GM23338 (cell line): Measurements from ENCODE around the gene COX7A1. TPM values are rescaled to one million over a fixed set of nuclear protein-coding genes. Genes with fewer than 3 reads are reported as not detected.

Experiments
- ATAC-seq: fragments of 200-7000 bp; cut with Tn5 transposase; 3 replicates; pipeline ENCODE4 v1.9.1; 2020
- DNase-seq: peaks from one replicate; pipeline ENCODE4 v3.0.0-alpha.2; 2015; ENCODE audit warnings: low spot score
- H2AFZ ChIP-seq: fragments of 200-600 bp; sonication (generic); 2 replicates; pipeline ENCODE4 v1.8.0; 2016; ENCODE audit warnings: antibody characterized with exemption, mild to moderate bottlenecking, moderate library complexity
- H3F3A ChIP-seq: fragments of 200-600 bp; sonication (generic); replicated peaks from 2 replicates; pipeline ENCODE4 v1.8.0; 2017; ENCODE audit warnings: antibody characterized with exemption, mixed run types, low read depth
- H3K27ac ChIP-seq: fragments of 200-600 bp; sonication (generic); 2 replicates; pipeline ENCODE4 v1.6.1; 2016; ENCODE audit warnings: low read depth
- H3K27me3 ChIP-seq: fragments of 200-600 bp; sonication (generic); 2 replicates; pipeline ENCODE4 v1.8.0; 2016; ENCODE audit warnings: mild to moderate bottlenecking, mixed run types, moderate library complexity; ENCODE audit not compliant: insufficient read depth
- H3K36me3 ChIP-seq: fragments of 200-600 bp; sonication (generic); 2 replicates; pipeline ENCODE4 v1.8.0; 2016; ENCODE audit warnings: mild to moderate bottlenecking; ENCODE audit not compliant: insufficient read depth
- H3K4me1 ChIP-seq: fragments of 200-600 bp; sonication (generic); 2 replicates; pipeline ENCODE4 v1.8.0; 2016; ENCODE audit warnings: mild to moderate bottlenecking, moderate library complexity; ENCODE audit not compliant: insufficient read depth
- H3K4me2 ChIP-seq: fragments of 200-600 bp; sonication (generic); 2 replicates; pipeline ENCODE4 v1.7.1; 2017; ENCODE audit warnings: mixed run types
- H3K4me3 ChIP-seq: fragments of 200-600 bp; sonication (generic); 2 replicates; pipeline ENCODE4 v1.6.1; 2016; ENCODE audit warnings: mixed run types
- H3K79me2 ChIP-seq: fragments of 200-600 bp; sonication (generic); replicated peaks from 2 replicates; pipeline ENCODE4 v1.8.0; 2017; ENCODE audit warnings: mild to moderate bottlenecking; ENCODE audit not compliant: insufficient read depth
- H3K9me2 ChIP-seq: fragments of 200-600 bp; sonication (generic); 2 replicates; pipeline ENCODE4 v1.8.0; 2017; ENCODE audit not compliant: insufficient read depth
- H4K20me1 ChIP-seq: fragments of 200-600 bp; sonication (generic); replicated peaks from 2 replicates; pipeline ENCODE4 v1.8.0; 2017; ENCODE audit warnings: mild to moderate bottlenecking; ENCODE audit not compliant: insufficient read depth
- H3K27ac Mint-ChIP-seq: 2 replicates; pipeline ENCODE4 v1.8.0; 2020; ENCODE audit warnings: inconsistent platforms, mild to moderate bottlenecking, moderate library complexity, mixed read lengths
- H3K27me3 Mint-ChIP-seq: 3 replicates; pipeline ENCODE4 v1.8.0; 2022; ENCODE audit warnings: low read depth, mild to moderate bottlenecking, moderate library complexity, mixed read lengths, inconsistent platforms; ENCODE audit not compliant: insufficient read depth, poor library complexity
- H3K36me3 Mint-ChIP-seq: 3 replicates; pipeline ENCODE4 v1.8.0; 2021; ENCODE audit warnings: low read depth, mild to moderate bottlenecking, inconsistent platforms, moderate library complexity, mixed read lengths
- H3K4me1 Mint-ChIP-seq: 3 replicates; pipeline ENCODE4 v1.8.0; 2020; ENCODE audit warnings: mild to moderate bottlenecking, inconsistent platforms, mixed read lengths
- H3K4me3 Mint-ChIP-seq: 3 replicates; pipeline ENCODE4 v1.8.0; 2021; ENCODE audit warnings: moderate library complexity, mild to moderate bottlenecking, inconsistent platforms, mixed read lengths
- H3K9me3 Mint-ChIP-seq: 3 replicates; pipeline ENCODE4 v1.8.0; 2020; ENCODE audit warnings: moderate library complexity, mild to moderate bottlenecking, inconsistent platforms, mixed read lengths
- ETS1 ChIP-seq: IDR thresholded peaks from 2 replicates; pipeline ENCODE4 v1.6.1; 2016; ENCODE audit warnings: antibody characterized with exemption
- EZH2phosphoT487 ChIP-seq: fragments of 200-600 bp; sonication (generic); IDR thresholded peaks from one replicate; pipeline ENCODE4 v1.8.1; 2018; ENCODE audit warnings: antibody characterized with exemption; ENCODE audit not compliant: unreplicated experiment
- JUNB ChIP-seq: IDR thresholded peaks from one replicate; pipeline ENCODE4 v1.6.1; 2016; ENCODE audit warnings: antibody characterized with exemption; ENCODE audit not compliant: unreplicated experiment
- NANOG ChIP-seq: IDR thresholded peaks from 2 replicates; pipeline ENCODE4 v1.6.1; 2016; ENCODE audit warnings: antibody characterized with exemption, borderline replicate concordance
- REST ChIP-seq: IDR thresholded peaks from one replicate; pipeline ENCODE4 v1.6.1; 2018; ENCODE audit warnings: antibody characterized with exemption; ENCODE audit not compliant: unreplicated experiment
- ZNF114 ChIP-seq: fragments of 250-450 bp; sonication (Bioruptor Pico); IDR thresholded peaks from 2 replicates; pipeline ENCODE4 v1.5.0; 2020; ENCODE audit warnings: mild to moderate bottlenecking, moderate library complexity
- ZNF462 ChIP-seq: fragments of 250-450 bp; sonication (Bioruptor Pico); IDR thresholded peaks from 2 replicates; pipeline ENCODE4 v1.5.0; 2020; ENCODE audit warnings: mild to moderate bottlenecking, moderate library complexity
- polyA plus RNA-seq: library from polyadenylated mRNA; unstranded; fragments of >200 nt; fragmentation: Nextera tagmentation; extraction: Ambion mirVana; gene quantifications from 2 replicates; pipeline ENCODE4 v1.2.1, GENCODE V29; 2016
- total RNA-seq: library from RNA; depleted of rRNA; stranded (reverse); fragments of >200 nt; shearing (Covaris generic); gene quantifications from 2 replicates; pipeline ENCODE4 v1.2.3, GENCODE V29; 2014

Gene COX7A1
- total and polyA plus RNA-seq, 2 experiments from 2014 or later: 0.52 to 5.5 TPM

GRCh38 chr19:36120092-36120983 is 31.9 kb downstream of the COX7A1 start:
- H3K4me2 ChIP-seq: no peak overlapping the region
- no peaks in the 10 kb centered on the region for H3K9me2 ChIP-seq
- DNase-seq: no peak
- Mint-ChIP-seq H3K4me3 (peak overlapping the region; percentile 20; the same call in 1 of the 3 replicates), H3K36me3 (peaks cover 61% of the 10 kb centered on the region), H3K27ac (peak overlapping the region; percentile 68), H3K4me1 (peaks cover 15% of the 10 kb centered on the region), H3K9me3 (no peaks in the 10 kb centered on the region; the same call in 2 of the 3 replicates), H3K27me3 (peaks cover 7% of the 10 kb centered on the region)
- no peak for TF ChIP-seq ETS1
- peaks cover 16% of the 10 kb centered on the region for H3F3A ChIP-seq
- no peak overlapping the region for H2AFZ ChIP-seq
- no peak overlapping the region for H3K4me3 ChIP-seq
- H3K4me1 ChIP-seq: peaks cover 8% of the 10 kb centered on the region; the same call in 1 of the 2 replicates
- H3K36me3 ChIP-seq: no peaks in the 10 kb centered on the region; the same call in 1 of the 2 replicates
- H3K79me2 ChIP-seq: peaks cover 13% of the 10 kb centered on the region
- H4K20me1 ChIP-seq: 0 out of 2 replicates have a peak, but pooled peaks cover 4% of the 10 kb centered on the region
- H3K27me3 ChIP-seq: no peaks in the 10 kb centered on the region
- peak overlapping the region; percentile 45; the same call in 1 of the 2 replicates for H3K27ac ChIP-seq
- ATAC-seq: no peak

GRCh38 chr19:36116344-36116637 is 36.0 kb downstream of the COX7A1 start:
- H3K27me3 ChIP-seq: no peaks in the 10 kb centered on the region
- no peak overlapping the region for H3K27ac Mint-ChIP-seq
- H3K4me3 ChIP-seq: peak overlapping the region; percentile 98
- peaks cover 25% of the 10 kb centered on the region for H3K27me3 Mint-ChIP-seq
- H3K4me2 ChIP-seq: peak overlapping the region; percentile 82
- peaks cover 29% of the 10 kb centered on the region for H3F3A ChIP-seq
- DNase-seq: no peak
- peak overlapping the region; percentile 99 for H3K4me3 Mint-ChIP-seq
- H3K79me2 ChIP-seq: peaks cover 22% of the 10 kb centered on the region
- peaks cover 10% of the 10 kb centered on the region; the same call in 1 of the 2 replicates for H4K20me1 ChIP-seq
- H3K36me3 ChIP-seq: no peaks in the 10 kb centered on the region; the same call in 1 of the 2 replicates
- H3K4me1 Mint-ChIP-seq: peaks cover 31% of the 10 kb centered on the region
- peaks cover 13% of the 10 kb centered on the region; the same call in 1 of the 2 replicates for H3K4me1 ChIP-seq
- no peak for ATAC-seq
- no peaks in the 10 kb centered on the region for H3K9me2 ChIP-seq
- no peak overlapping the region for H3K27ac ChIP-seq
- H3K9me3 Mint-ChIP-seq: no peaks in the 10 kb centered on the region; the same call in 2 of the 3 replicates
- peaks cover 58% of the 10 kb centered on the region for H3K36me3 Mint-ChIP-seq
- H2AFZ ChIP-seq: no peak overlapping the region
- TF ChIP-seq NANOG (no peak), ZNF462 (CRISPR knock-in tag) (no peak), ZNF114 (CRISPR knock-in tag) (no peak), REST (no peak), EZH2phosphoT487 (no peak), JUNB (no peak)
